ENCODE data around the gene SPATA12.

Gene SPATA12

GRCh38 chr3:57041674-57042073 lies 18.8 kb upstream of the SPATA12 start:
- Histone ChIP-seq H3K9me3 (no peaks in the 10 kb centered on the region), H3K27ac (no peak overlapping the region), H3K4me3 (ENCODE audit: low read depth in 1 of 2, low read length in 1 of 2) (no peak overlapping the region), H3K36me3 (no peaks in the 10 kb centered on the region), H3K27me3 (no peaks in the 10 kb centered on the region), H3K4me1 (ENCODE audit: control insufficient read depth in 1 of 2, insufficient read depth in 1 of 2, low read depth in 1 of 2, low read length in 1 of 2) (peaks cover 6 to 9% of the 10 kb centered on the region in 2 experiments)
- TF ChIP-seq CTCF (IDR thresholded peaks at IDR 0.05) = no peak

GRCh38 chr3:57043518-57043917 lies 16.9 kb upstream of the SPATA12 start:
- Histone ChIP-seq H3K27ac (no peak overlapping the region), H3K4me1 (ENCODE audit: control insufficient read depth in 1 of 2, insufficient read depth in 1 of 2, low read depth in 1 of 2, low read length in 1 of 2) (peaks cover 25 to 27% of the 10 kb centered on the region in 2 experiments), H3K4me3 (ENCODE audit: low read depth in 1 of 2, low read length in 1 of 2) (no peak overlapping the region), H3K9me3 (no peaks in the 10 kb centered on the region), H3K27me3 (no peaks in the 10 kb centered on the region), H3K36me3 (no peaks in the 10 kb centered on the region)
- no peak for TF ChIP-seq CTCF (IDR thresholded peaks at IDR 0.05)

- no peak overlapping the region for H3K4me3 ChIP-seq (ENCODE audit: low read depth in 1 of 2, low read length in 1 of 2)
- H3K27me3 ChIP-seq = no peaks in the 10 kb centered on the region
- no peak overlapping the region for H3K27ac ChIP-seq
- H3K4me1 ChIP-seq (ENCODE audit: control insufficient read depth in 1 of 2, insufficient read depth in 1 of 2, low read depth in 1 of 2, low read length in 1 of 2) = peaks cover 29 to 30% of the 10 kb centered on the region in 2 experiments
- TF ChIP-seq CTCF (IDR thresholded peaks at IDR 0.05) = no peak
- no peaks in the 10 kb centered on the region for H3K36me3 ChIP-seq
- no peaks in the 10 kb centered on the region for H3K9me3 ChIP-seq
Observed at GRCh38 chr3:57046101-57046765, 14.2 kb upstream of the SPATA12 start.

GRCh38 chr3:57048052-57048671 lies 12.3 kb upstream of the SPATA12 start:
- Histone ChIP-seq H3K27me3 (no peaks in the 10 kb centered on the region), H3K27ac (no peak overlapping the region), H3K4me3 (ENCODE audit: low read depth in 1 of 2, low read length in 1 of 2) (no peak overlapping the region), H3K4me1 (ENCODE audit: control insufficient read depth in 1 of 2, insufficient read depth in 1 of 2, low read depth in 1 of 2, low read length in 1 of 2) (peaks cover 29 to 30% of the 10 kb centered on the region in 2 experiments), H3K36me3 (no peaks in the 10 kb centered on the region), H3K9me3 (no peaks in the 10 kb centered on the region)
- TF ChIP-seq CTCF (IDR thresholded peaks at IDR 0.05) = no peak

GRCh38 chr3:57048728-57049127 lies 11.7 kb upstream of the SPATA12 start:
- Histone ChIP-seq H3K4me3 (ENCODE audit: low read depth in 1 of 2, low read length in 1 of 2) (no peak overlapping the region), H3K9me3 (no peaks in the 10 kb centered on the region), H3K4me1 (ENCODE audit: control insufficient read depth in 1 of 2, insufficient read depth in 1 of 2, low read depth in 1 of 2, low read length in 1 of 2) (peaks cover 29 to 30% of the 10 kb centered on the region in 2 experiments), H3K36me3 (no peaks in the 10 kb centered on the region), H3K27me3 (no peaks in the 10 kb centered on the region), H3K27ac (no peak overlapping the region)
- TF ChIP-seq CTCF (IDR thresholded peaks at IDR 0.05) = no peak

All from neutrophil (primary cell).